Neural progenitor cell (in vitro differentiated cells): ENCODE results near the gene ALDH9A1.

Experiments
- EZH2 ChIP-seq: fragments of 200-600 bp; sonication (generic); IDR thresholded peaks from 2 replicates; pipeline ENCODE4 v1.6.1; 2017; ENCODE audit warnings: antibody characterized with exemption, mild to moderate bottlenecking, moderate library complexity
- EZH2phosphoT487 ChIP-seq: fragments of 200-600 bp; sonication (generic); IDR thresholded peaks from 2 replicates; pipeline ENCODE4 v1.6.1; 2017; ENCODE audit warnings: antibody characterized with exemption
- TF ChIP-seq, protein P1 (sequence below): fragments of 200-600 bp; sonication (generic); IDR thresholded peaks from 2 replicates; pipeline ENCODE4 v1.5.1; 2017; ENCODE audit warnings: antibody characterized with exemption, mild to moderate bottlenecking

GRCh38 chr1:165697491-165697880 is 876 bp downstream of the ALDH9A1 start:
- TF ChIP-seq, protein P1, sequence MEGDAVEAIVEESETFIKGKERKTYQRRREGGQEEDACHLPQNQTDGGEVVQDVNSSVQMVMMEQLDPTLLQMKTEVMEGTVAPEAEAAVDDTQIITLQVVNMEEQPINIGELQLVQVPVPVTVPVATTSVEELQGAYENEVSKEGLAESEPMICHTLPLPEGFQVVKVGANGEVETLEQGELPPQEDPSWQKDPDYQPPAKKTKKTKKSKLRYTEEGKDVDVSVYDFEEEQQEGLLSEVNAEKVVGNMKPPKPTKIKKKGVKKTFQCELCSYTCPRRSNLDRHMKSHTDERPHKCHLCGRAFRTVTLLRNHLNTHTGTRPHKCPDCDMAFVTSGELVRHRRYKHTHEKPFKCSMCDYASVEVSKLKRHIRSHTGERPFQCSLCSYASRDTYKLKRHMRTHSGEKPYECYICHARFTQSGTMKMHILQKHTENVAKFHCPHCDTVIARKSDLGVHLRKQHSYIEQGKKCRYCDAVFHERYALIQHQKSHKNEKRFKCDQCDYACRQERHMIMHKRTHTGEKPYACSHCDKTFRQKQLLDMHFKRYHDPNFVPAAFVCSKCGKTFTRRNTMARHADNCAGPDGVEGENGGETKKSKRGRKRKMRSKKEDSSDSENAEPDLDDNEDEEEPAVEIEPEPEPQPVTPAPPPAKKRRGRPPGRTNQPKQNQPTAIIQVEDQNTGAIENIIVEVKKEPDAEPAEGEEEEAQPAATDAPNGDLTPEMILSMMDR: no peak
- no peak for TF ChIP-seq EZH2
- no peak for TF ChIP-seq EZH2phosphoT487
